NCI-H774 (cell line): ENCODE data around the gene RNF213.

ENCODE experiments used
- DNase-seq: peaks from one replicate; lab custom pipeline; 2025; lab: John Stamatoyannopoulos, UW

Gene RNF213

DNA sequence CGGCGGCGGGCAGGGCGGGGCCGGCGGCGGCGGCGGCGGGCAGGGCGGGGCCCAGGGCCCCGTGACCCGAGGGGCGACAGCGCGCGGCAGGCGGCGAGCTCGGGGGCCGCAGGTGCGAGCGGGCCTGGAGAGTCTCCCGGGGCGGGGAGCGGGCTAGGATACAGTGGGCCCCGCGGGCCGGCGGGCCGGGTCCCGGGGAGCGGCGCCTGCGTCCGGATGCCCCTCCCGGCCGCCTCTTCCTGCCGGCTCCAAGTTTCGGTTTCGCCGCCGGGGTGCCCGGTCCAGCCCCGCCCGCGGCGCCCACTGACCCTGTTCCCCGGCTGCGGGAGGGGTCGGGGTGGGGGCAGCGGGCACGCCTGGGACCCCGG is at the start of gene RNF213:
Gene RNF213 (plus strand): TSS at position 62 of the 368 bp plus-strand sequence. CDS start 2,830 bp downstream, outside the sequence.
- DNase-seq: peak; percentile 60

DNA sequence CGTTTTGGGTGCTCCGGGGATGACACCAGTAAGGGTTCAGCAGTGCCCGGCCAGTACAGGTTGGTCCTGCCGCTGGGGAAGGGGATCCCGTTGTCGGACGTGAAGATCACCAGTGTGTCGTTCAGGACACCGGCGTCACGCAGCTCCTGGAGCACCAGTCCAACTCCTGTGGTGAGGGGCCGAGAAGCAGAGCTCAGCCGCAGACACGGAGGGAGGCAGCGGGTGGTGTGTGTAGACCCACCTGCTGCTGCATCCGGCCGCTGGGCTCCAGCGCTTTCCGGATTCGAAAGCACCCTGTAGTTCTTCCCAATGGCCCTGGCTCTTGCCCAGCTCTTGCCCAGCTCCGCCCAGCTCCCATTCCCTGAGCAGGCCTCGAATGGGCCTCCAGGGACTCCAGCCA is 48.5 kb upstream of the RNF213 start:
- DNase-seq: no peak

DNA sequence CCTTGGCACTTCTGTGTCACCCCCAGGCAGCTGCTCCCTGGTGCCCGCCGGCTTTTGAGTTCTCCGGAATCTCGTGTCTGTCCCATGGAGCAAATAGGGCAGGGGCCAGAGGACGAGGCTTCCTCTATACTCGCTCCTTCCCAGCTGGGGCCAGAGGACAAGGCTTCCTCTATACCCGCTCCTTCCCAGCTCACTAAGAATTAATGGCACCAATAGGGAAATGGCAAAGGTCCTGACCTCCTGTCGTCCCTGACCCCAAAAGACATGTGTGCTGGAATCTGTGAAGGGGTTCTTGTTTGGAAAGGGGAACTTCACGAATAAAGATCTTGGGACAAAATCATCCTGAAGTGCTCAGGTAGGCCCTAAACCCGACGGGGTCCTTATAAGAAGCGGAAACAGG is 48.1 kb upstream of the RNF213 start:
- no peak for DNase-seq

DNA sequence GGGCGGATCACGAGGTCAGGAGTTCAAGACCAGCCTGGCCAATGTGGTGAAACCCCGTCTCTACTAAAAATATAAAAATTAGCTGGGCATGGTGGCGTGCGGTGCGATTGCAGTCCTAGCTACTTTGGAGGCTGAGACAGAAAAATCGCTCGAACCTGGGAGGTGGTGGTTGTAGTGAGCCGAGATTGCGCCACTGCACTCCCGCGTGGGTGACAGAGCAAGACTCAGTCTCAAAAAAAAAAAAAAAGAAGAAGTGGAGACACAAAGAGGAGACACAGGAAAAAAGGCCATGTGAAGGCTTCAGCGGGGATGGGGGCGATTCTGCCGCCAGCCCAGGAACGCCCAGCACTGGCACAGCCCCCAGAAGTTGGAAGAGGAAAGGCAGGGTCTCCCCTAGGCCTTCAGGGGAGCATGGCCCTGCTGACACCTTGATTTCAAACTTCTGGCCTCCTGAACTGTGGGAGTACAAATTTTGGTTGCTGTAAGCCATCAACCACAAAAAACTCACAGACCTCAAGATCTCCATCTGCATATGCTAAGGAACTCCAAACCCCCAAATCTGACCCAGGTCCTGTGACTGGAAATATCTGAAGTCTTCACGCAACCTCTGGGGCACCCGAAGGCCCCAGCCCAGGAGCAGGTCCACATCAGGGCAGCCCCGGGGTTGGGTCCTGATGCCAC is 47.5 kb upstream of the RNF213 start:
- DNase-seq: no peak

DNA sequence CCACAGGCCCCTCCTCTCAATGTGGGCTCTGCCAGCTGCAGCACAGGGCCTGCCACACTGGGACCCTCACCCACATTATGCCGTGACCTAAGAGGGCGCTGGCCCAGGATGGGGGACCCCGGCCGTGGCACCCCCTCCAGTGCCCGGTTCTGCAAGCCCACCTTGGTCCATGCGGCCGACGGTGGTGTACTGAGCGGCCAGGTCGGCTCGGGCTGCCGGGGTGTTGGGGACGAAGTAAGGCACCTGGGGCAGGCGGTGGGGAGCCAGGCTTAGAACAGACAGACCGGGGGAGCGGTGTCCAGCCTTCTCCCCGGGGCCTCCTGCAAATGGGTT is 47.0 kb upstream of the RNF213 start:
- no peak for DNase-seq

DNA sequence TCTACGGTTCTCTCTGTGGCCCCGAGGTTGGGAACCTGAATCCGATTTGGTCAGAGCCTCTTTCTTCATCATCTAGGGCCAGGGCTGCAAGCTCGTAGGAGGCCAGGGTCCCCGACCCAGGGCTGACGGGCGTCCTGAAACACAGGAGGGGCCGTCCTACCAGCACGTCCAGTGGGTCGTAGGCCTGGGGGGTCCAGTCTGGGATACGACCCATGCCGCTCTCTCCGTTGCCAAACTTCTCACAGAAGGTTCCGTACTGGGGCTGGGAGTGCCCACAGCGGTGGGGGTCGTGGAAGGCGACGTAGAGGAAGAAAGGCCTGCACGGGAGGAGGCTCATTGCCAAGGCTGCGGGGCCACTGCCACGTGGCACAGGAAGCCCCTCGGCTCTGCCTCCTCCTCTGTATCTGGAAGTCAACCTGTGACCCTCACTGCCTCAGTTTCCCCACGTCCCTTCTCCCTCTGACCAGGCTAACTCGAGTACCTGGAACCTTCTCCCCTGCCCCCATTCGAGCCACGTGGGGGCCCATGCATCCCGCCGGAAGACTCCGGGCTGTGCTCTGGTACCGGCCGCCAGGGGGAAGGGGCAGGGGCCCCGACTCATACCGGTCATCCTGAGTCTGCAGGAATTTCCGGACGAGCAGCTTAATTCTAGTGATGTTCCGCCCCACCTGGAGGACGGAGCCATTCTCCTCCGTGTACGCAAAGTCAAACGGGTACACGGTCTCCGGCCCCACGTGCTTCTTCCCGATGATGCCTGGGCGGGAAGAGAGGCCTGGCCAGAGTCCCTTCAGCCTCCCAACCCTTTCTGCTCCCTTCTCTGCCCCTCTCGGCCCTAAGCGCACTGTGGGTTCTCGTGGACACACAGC is 46.4 kb upstream of the RNF213 start:
- no peak for DNase-seq

DNA sequence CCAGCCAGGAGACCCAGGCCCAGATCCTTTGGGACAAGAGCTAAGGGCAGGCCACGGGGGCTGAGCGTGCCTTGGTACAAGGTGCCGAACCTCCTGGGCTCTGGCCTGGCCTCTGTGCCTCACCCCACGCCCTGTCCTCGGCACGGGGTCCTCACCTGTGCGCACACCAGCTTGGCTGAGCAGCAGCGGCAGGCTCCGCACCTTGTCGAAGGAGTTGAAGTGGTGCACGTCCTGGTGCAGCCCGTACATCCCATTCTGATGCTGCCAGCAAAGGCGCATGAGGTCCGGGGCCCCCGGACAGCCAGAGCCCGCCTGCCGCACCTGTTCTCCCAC is 45.8 kb upstream of the RNF213 start:
- DNase-seq: no peak

DNA sequence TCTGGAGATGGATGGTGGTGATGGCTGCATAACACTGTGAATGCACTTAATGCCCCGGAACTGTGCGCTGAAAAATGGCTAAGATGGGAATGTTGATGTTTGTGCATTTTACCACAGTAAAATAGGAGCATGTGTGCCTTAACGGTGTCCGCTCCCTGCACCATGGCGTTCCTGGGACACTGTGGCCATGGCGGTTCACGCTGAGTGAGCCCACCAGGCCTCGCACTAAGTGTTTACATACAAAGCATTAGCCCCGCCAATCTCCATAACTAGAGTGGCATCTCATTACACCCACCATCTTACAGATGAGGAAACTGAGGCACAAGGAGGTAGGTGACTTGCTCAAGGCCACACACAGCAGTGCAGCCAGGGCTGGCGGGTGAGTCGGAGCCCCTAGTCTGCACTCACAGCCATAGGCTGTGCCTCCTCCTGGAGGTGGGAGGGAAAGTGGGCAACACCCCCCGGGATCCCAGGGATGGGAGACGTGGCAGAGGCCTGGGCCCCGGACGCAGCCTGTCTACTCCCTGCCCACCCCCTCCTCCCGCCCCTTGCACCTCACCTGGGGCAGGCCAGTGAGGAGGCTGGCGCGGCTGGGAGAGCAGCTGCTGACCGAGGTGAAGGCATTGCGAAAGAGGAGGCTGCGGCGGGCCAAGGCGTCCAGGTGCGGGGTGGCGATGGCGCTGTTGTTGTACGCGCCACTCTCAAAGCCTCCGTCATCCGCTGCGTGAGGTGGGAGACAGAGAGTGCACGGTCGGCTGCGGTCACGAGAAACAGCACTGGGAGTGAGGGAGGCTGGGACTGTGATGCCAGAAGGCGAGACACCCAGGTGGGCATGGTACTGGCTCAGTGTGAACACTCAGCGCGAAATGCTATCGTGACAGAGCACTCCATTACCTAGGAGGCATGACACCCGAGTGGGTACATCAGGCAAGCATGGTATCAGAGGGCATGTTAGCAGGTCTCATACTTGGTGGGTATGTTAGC is 43.9 kb upstream of the RNF213 start:
- DNase-seq: no peak

DNA sequence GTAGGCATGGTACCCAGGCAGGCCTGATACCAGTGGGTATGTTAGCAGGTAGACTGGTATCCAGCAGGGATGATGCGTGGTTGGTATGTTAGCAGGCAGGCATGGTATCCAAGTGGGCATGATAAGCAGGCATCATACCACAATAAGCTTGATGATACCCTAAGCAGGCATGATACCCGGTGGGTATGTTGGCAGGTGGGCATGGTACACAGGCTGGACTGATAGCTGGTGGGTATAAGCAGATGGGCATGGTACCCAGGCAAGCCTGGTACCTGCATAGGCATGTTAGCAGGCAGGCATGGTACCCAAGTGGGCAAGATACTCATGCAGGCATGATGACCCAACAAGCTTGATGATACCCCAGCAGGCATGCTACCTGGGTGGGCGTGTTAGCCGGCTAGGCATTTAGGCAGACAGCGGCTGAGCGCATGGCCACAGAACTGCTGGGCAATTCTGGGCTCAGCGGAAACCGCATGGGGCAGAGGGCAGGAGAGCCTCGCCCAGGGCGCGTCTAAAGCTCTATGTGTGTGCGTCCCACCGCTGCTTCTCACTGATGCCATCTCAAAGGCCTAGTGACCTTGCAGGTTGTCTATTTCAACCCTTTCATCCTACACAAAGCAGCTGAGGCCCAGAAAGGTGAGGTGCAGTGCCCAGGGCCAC is 42.8 kb upstream of the RNF213 start:
- DNase-seq: no peak

DNA sequence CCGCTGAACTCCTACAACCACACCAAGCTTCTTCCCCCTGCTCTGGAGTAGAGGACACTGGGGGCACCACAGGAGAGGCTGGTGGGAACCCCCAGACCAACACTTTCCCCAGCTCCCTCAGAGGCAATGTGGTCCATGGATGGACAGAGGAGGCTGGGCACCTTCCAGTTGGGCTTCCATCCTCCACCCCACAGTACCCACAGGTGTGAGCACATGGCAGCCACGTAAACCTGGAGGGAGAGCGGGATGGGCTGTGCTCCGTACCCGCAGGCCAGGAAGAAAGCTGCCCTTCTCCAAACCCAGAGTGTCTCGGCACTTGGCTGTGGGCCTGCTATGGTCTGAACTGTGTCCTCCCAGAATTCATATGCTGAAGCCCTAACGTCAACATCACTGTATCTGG is 42.3 kb upstream of the RNF213 start:
- no peak for DNase-seq

DNA sequence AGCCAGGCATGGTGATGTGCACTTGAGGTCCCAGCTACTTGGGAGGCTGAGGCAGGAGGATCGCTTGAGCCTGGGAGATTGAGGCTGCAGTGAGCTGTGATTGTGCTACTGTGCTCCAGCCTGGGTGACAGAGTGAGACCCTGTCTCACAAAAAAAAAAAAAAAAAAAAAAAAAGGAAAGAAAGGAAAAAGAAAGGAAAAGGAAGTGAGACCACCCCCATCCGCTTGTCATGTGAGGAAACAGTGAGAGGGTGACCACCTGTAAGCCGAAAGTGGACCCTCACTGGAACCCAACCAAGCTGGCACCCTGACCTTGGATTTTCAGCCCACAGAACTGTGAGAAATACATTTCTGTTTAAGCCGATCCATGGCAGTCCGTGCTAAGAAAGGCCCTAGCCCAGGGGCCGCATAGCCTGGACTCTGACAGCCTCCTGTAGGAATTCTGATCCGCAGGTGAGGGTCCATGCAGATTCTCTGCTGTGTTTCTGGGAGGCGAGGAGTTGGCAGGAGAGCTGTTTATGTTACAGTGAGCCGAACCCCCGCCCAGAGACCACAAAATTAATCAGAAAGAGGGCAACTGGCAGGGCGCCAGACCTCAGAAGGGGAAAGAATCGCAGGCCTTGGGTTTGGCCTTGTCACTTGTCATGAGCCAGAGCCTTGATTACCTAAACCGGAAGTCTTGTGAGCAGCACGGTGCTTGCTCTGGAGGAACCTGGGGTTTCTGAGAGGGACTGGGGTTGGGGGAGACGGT is 41.5 kb upstream of the RNF213 start:
- no peak for DNase-seq

DNA sequence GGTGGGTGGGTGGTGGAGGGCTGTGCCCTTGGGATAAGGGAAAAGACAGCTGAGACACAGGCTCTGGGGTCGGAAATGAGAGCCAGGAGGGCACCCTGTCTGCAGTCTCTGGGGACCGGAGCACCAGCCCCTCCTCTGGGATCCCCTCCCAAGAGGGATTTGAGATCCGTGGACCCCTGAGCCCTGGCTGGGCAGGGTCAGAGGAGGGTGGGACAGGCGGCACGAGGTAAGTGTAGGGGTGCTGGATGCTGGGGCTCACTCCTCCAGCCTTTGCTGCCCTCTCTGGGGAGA is 40.9 kb upstream of the RNF213 start:
- no peak for DNase-seq

DNA sequence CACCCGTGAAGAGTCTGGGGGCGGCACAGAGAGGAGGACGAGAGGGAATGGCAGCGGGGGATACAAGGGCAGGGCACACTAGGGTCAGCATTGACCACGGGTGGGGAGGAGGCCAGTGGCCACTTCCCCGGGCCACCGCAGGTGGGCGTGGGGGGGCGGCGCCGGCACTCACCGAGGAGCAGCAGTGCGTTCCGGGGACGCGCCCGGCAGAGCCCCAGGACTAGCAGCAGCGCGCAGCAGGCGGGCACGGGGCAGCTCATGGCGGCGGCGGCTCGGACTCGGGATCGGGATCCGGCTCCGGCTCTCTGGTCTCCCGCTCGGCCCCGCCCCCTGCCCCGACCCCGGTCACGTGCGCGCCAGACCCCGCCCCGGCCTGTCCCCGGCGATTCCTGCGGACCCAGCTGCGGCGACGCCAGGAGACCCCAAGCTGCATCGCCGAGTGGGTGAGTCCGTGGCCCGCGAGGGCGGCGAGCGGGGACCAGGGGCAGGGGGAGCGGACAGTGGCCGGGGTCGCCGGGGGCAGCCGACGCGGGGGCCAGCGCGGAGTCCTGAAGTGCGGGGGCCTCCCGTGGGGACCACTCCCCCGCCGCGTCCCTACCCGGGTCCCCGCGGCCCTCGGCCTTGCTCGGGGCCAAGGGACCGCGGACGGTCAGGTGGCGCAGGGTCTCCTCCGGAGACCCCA is 40.5 kb upstream of the RNF213 start, which contains the start of the genes SGSH and SLC26A11:
Gene SGSH (minus strand): TSS at position 280 of the 682 bp plus-strand sequence. CDS start 20 bp downstream, at position 260.
Gene SLC26A11 (plus strand): TSS at position 374 of the 682 bp plus-strand sequence. CDS start 1,134 bp downstream, outside the sequence.
- peak; percentile 65 for DNase-seq

DNA sequence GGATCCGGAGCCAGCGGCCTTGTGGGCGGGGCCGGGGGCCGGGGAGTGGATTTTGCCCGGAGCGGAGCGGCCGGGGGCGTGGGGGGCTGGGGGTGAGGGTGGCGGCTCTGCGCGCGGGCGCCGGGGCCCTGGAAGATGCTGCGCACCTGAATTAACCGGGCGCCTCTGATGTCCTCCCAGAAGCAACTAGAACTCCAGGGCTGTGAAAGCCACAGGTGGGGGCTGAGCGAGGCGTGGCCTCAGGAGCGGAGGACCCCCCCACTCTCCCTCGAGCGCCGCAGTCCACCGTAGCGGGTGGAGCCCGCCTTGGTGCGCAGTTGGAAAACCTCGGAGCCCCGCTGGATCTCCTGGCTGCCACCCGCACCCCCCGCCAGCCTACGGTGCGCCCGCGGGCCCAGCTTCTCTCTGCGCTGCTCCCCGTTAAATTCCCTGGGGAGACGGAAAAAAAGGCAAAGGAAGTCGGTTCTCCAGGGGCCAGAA is 39.9 kb upstream of the RNF213 start:
- DNase-seq: no peak

DNA sequence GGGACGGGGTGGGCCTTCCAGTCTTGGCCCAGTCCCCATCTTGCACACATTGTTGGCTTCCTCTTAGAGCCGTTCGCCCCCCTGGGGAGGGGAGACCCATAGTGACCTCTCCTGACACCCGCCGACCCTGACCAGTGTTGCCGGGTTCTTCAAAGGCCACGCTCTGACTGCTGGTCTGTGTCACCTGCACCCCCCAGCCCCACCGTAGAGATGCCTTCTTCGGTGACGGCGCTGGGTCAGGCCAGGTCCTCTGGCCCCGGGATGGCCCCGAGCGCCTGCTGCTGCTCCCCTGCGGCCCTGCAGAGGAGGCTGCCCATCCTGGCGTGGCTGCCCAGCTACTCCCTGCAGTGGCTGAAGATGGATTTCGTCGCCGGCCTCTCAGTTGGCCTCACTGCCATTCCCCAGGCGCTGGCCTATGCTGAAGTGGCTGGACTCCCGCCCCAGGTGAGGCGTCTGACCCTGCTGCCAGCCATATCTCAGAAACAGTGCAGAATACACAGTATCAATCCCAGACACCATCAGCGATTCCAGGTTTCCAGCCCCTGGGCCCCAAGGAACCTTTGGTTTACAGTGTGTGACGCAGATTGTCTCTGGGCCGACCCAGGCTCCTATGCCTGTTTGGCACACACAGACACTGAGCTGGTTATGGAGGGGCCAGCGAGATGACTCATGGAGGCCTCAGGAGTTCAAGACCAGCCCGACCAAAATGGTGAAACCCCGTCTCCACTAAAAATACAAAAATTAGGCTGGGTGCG is 39.1 kb upstream of the RNF213 start:
- no peak for DNase-seq

DNA sequence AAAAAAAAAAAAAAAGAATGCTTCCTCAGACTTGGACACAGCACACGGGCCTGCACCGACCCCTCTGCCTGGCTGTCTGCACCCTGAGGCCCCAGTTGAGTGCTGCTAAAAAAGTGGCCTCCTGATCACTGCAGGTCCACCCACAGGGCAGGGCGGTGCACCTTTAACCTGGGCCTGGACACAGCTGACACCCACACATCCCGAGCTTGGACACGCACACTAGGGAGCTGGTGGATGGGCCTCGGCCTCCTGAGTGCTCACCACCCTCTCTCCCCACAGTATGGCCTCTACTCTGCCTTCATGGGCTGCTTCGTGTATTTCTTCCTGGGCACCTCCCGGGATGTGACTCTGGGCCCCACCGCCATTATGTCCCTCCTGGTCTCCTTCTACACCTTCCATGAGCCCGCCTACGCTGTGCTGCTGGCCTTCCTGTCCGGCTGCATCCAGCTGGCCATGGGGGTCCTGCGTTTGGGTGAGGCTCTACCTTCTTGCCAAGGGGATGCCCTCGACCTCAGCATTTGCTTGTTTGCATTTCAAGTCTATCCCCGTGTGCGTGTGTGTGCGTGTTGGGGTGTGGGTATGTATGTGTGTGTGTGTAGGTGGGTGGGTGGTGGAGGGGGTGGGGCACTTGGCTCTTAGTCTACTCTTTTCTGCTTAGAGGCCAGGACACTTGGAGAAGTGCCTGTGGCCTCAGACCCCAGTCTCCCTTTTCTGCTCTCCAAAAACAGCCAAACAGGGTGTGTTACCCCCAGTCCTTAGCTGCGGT is 38.1 kb upstream of the RNF213 start:
- no peak for DNase-seq

DNA sequence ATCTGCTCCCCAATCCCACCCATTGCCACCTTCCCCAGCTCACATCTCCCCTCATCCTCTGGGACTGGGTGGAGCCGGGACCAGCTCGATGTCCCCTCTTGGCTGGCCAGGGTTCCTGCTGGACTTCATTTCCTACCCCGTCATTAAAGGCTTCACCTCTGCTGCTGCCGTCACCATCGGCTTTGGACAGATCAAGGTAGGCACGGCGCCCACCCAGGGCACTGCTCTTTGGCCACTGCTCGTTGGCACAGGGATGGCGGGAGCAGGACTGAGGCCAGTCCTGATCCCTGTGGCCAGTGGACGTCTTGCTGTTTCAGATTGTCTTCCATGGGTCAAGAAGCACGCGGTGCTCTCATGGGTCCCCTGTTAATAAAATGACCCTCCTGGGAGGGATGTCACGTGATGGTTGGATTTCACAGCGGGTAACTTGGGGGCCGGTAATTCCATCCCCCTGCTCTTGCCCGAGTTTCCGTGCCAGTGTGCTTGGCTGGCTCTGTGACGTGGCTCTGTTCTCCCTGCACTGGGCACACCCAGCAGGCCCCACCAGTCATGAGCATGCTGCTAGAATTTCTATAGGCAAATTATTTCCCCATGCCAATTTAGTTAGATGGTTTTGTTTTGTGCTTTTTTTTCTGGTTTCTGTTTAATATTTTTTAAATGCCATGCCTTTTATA is 37.4 kb upstream of the RNF213 start:
- no peak for DNase-seq

DNA sequence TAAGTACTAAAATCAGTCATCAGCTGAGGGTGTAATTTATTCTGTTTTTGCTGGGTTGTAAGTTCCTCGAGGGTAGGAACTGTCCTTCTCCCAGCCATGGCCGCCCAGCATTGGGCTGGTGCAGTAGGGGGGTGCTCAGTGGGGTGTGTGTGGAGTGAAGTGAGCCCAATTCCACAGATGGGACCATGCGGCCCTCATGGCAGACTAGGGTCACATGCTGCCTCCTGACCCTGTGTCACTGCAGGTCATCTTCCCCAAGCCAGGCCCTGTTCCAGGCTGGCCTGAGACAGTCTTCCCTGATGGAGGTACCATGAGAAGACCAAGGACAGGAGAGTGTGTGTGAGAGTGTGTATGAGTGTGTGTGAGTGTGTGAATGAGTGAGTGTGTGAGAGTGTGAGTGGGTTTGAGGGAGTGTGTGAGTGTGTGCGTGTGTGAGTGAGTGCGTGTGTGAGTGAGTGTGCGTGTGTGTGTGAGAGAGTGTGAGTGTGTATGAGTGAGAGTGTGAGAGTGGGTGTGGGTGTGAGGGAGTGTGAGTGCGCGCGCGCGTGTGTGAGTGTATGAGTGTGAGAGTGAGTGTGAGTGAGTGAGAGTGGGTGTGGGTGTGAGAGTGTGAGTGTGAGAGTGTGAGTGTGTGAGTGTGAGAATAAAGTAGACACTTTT is 36.7 kb upstream of the RNF213 start:
- DNase-seq: no peak
